GM12891 (cell line): ENCODE results near the gene MOCS1.

Experiments used
- POLR2A ChIP-seq: IDR thresholded peaks from 2 replicates; pipeline ENCODE4 v1.6.1; 2011; ENCODE audit warnings: low read depth, low read length, control low read depth
- POLR2AphosphoS5 ChIP-seq: IDR thresholded peaks from 2 replicates; pipeline ENCODE4 v1.6.1; 2011; ENCODE audit warnings: low read depth, low read length, control low read depth

DNA sequence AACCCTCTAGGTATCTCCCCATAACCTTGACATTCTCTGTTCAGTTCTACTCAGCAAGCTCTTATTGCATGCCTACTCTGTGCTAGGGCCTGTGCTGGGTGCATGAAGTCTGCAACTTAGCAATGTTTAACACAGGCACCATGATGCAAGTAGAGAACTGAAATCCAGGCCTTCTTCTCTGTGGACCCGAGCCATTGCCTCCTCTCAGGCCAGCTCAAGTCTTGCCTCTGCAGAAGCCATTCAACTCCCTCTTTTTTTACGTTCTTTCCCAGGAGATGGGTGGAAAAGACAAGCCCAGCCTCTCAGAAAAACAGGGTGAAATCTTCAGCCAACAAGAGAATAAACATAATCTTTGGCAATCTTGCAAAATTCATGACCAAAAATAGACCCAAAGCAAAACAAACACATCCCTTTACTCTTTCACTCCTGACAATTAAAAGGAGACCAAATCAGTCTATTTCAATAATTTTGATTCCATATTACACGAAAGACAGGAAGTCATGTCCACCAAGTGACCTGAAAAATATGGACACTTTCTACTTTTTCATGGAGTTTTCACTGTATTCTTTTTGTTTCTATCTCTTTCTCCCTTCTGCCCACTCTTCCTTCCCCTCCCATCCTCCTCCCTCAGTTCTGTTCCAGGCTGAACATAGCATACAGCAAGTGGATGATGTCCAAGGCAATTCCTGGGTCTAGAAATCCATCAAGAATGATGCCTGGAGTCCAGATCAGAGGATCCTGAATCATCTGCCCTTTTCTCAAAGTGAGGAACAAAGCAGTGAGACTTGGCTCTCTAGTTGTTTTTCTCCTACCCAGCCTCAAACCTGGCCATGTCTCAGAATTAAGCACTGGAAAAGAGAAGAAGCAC is 45.4 kb upstream of the MOCS1 start:
- TF ChIP-seq POLR2AphosphoS5 (no peak), POLR2A (no peak)
